Gastroesophageal sphincter (tissue), 4 donors: ENCODE data around the gene AK2. TPM values are rescaled to one million over a fixed set of nuclear protein-coding genes. Genes with fewer than 3 reads are reported as not detected.

Experiments
- ATAC-seq: fragments of 150-250 bp; one replicate; pipeline ENCODE4 v1.9.1; 2016; ENCODE audit warnings: mild to moderate bottlenecking, moderate library complexity
- H3K27ac ChIP-seq, 4 donors: fragments of 200-600 bp; sonication (generic) in 3 of 4; 1 replicate in 3 of 4; 2 replicates in 1 of 4; pipeline ENCODE4 v1.5.1; 2016 to 2019
- H3K27me3 ChIP-seq: fragments of 200-600 bp; sonication (generic); one replicate; pipeline ENCODE4 v1.5.1; 2019
- H3K36me3 ChIP-seq, 2 donors: fragments of 200-600 bp; sonication (generic); one replicate each; pipeline ENCODE4 v1.5.1; 2019; ENCODE audit warnings: control low read depth in 1 of 2
- H3K4me1 ChIP-seq, 3 donors: fragments of 200-600 bp; sonication (generic); 1 replicate in 2 of 3; 2 replicates in 1 of 3; pipeline ENCODE4 v1.5.1; 2016 to 2019; ENCODE audit warnings: control low read depth in 2 of 3
- H3K4me3 ChIP-seq, 2 donors: fragments of 200-600 bp; sonication (generic); one replicate each; pipeline ENCODE4 v1.5.1; 2019; ENCODE audit warnings: mild to moderate bottlenecking in 1 of 2, moderate library complexity in 1 of 2
- H3K9me3 ChIP-seq, 3 donors: fragments of 200-600 bp; sonication (generic); one replicate each; pipeline ENCODE4 v1.5.1; 2017 to 2019; ENCODE audit warnings: control low read depth in 2 of 3
- EP300 ChIP-seq: sonication (generic); formaldehyde crosslinking; IDR thresholded peaks from one replicate; pipeline ENCODE4 v1.6.1; 2017; ENCODE audit warnings: antibody characterized with exemption, mild to moderate bottlenecking
- POLR2A ChIP-seq, 2 donors: fragments of 450-650 bp; IDR thresholded peaks; one replicate each; pipeline ENCODE4 v1.6.1; 2017; ENCODE audit warnings: antibody characterized with exemption in 2 of 2, mild to moderate bottlenecking in 2 of 2, moderate library complexity in 1 of 2
- POLR2AphosphoS5 ChIP-seq: sonication (generic); formaldehyde crosslinking; IDR thresholded peaks from one replicate; pipeline ENCODE4 v1.6.1; 2017; ENCODE audit warnings: antibody characterized with exemption
- WGBS, 2 donors: methylation state at CpG; one replicate each; pipeline ENCODE4 v1.1.5; 2018; ENCODE audit warnings: low coverage in 1 of 2; 5-methylcytosine and 5-hydroxymethylcytosine counted together
- total RNA-seq, 4 donors: library from RNA; depleted of rRNA; stranded (reverse); fragments of >200 nt; gene quantifications; one replicate each; pipeline ENCODE4 v1.1.0, GENCODE V29; 2016
- TF ChIP-seq, protein P1 (sequence below), 4 experiments: fragments of 200-600 bp in 2 of 4; fragments of 450-650 bp in 2 of 4; sonication (generic) in 1 of 4; IDR thresholded peaks; one replicate each; pipeline ENCODE4 v1.5.1; 2017 to 2019; ENCODE audit warnings: antibody characterized with exemption in 4 of 4, mild to moderate bottlenecking in 2 of 4, moderate library complexity in 2 of 4

AK2 gene
- total RNA-seq, 4 donors from 2014 or later = 88.9 to 115 (median 97.1) TPM

DNA sequence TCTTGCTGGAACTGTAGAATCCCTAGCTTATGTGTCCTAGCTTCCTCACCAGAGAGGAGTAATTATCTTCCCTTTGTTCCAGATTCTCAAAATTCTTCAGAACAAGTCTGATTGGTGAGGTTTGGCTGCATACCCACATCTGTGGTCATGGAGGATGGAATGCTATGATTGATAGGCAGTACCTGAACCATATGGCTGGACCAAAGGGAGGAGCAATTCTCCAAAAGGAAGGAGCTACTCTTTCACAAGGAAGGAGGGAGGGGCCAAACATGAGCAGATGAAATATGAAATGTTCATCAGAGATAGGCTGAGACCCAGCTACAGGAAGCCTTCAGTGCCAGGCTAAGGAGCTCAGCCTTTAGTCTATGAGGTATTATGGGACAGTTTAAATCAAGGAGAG, 67.1 kb downstream of the AK2 start:
- ATAC-seq = no peak
- peaks cover 0 to 25% (median 4%) of the 10 kb centered on the region in 3 donors for H3K4me1 ChIP-seq

DNA sequence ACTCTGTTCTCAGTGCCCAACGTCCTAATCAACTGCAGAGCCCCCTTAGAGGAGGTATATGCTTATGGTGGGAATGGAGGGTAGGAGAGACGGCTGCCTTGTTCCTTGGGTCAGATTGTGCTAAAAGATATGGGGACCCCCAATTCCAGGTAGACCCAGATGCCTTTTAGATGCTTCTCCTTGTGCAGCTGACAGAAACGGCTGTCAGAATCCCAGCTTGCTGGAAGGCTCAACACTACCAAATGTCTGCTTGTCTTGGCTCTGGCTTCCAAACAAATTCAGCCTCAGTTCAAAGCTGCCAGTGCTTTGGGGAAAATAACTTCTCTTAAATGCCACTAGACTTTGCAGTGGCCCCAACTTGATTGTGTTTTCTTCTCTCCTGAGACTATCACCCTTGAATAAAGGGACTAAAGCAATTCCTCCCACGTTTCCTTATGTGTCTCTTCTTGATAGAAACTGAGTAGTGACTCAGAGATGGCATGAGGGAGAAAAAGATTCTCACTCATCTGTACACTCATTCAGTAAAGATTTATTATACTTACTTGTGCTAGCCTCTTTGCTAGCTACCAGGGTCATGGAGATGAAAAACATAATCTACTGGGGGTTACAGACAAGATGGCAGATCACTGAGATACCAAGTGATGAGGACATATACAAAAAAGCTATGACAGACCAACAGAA, 68.7 kb downstream of the AK2 start:
- TF ChIP-seq EP300 = no peak
- TF ChIP-seq POLR2A (IDR thresholded peaks at IDR 0.05) = no peak
- no peak for TF ChIP-seq POLR2AphosphoS5
- TF ChIP-seq, protein P1, sequence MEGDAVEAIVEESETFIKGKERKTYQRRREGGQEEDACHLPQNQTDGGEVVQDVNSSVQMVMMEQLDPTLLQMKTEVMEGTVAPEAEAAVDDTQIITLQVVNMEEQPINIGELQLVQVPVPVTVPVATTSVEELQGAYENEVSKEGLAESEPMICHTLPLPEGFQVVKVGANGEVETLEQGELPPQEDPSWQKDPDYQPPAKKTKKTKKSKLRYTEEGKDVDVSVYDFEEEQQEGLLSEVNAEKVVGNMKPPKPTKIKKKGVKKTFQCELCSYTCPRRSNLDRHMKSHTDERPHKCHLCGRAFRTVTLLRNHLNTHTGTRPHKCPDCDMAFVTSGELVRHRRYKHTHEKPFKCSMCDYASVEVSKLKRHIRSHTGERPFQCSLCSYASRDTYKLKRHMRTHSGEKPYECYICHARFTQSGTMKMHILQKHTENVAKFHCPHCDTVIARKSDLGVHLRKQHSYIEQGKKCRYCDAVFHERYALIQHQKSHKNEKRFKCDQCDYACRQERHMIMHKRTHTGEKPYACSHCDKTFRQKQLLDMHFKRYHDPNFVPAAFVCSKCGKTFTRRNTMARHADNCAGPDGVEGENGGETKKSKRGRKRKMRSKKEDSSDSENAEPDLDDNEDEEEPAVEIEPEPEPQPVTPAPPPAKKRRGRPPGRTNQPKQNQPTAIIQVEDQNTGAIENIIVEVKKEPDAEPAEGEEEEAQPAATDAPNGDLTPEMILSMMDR (IDR thresholded peaks at IDR 0.05) = no peak
- H3K9me3 ChIP-seq = no peaks in the 10 kb centered on the region
- no peaks in the 10 kb centered on the region for H3K27me3 ChIP-seq
- peaks cover 0 to 30% (median 6%) of the 10 kb centered on the region in 3 donors for H3K4me1 ChIP-seq
- no peak overlapping the region for H3K4me3 ChIP-seq
- WGBS, 2 donors = 14 to 30% methylated on average over 1 to 4 of the region's 4 CpGs
- H3K27ac ChIP-seq = peak overlapping the region in 1 of 4 donors; percentile 20
- no peaks in the 10 kb centered on the region for H3K36me3 ChIP-seq
- no peak for ATAC-seq

More for the DNA sequence above, 67.1 kb downstream of the AK2 start:
- no peak overlapping the region for H3K4me3 ChIP-seq
- TF ChIP-seq, protein P1 (IDR thresholded peaks at IDR 0.05) = no peak
- TF ChIP-seq EP300 = no peak
- no peak for TF ChIP-seq POLR2AphosphoS5
- TF ChIP-seq POLR2A (IDR thresholded peaks at IDR 0.05) = no peak
- H3K27ac ChIP-seq = no peak overlapping the region
- H3K9me3 ChIP-seq = no peaks in the 10 kb centered on the region
- no peaks in the 10 kb centered on the region for H3K27me3 ChIP-seq
- no peaks in the 10 kb centered on the region for H3K36me3 ChIP-seq

DNA sequence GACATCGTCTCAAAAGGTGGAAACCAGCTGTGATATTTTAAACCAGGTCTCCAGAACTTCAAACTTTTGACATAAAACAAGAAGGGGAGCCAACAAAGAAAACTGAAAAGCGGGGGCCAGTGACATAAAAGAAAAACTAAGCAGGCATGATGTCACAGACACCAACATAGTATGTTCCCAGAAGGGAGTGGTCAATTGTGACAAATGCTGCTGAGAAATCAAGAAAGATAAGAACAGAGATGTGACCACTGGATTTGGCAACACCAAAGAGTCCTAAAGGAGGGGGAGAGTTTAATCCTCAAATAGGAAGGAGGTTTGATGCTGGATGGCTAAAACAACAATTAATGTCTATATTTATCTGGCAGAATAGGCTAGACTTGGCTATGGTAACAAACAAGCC, 69.8 kb downstream of the AK2 start:
- ATAC-seq = no peak
- TF ChIP-seq, protein P1 (IDR thresholded peaks at IDR 0.05) = no peak
- TF ChIP-seq EP300 = no peak
- TF ChIP-seq POLR2AphosphoS5 = no peak
- no peak for TF ChIP-seq POLR2A (IDR thresholded peaks at IDR 0.05)
- 66 to 100% methylated on average over 1 to 2 of the region's 2 CpGs for WGBS, 2 donors
- peaks cover 0 to 34% (median 10%) of the 10 kb centered on the region in 3 donors for H3K4me1 ChIP-seq
- no peaks in the 10 kb centered on the region for H3K9me3 ChIP-seq
- H3K27ac ChIP-seq = no peak overlapping the region
- no peaks in the 10 kb centered on the region for H3K27me3 ChIP-seq
- no peaks in the 10 kb centered on the region for H3K36me3 ChIP-seq
- H3K4me3 ChIP-seq = no peak overlapping the region

DNA sequence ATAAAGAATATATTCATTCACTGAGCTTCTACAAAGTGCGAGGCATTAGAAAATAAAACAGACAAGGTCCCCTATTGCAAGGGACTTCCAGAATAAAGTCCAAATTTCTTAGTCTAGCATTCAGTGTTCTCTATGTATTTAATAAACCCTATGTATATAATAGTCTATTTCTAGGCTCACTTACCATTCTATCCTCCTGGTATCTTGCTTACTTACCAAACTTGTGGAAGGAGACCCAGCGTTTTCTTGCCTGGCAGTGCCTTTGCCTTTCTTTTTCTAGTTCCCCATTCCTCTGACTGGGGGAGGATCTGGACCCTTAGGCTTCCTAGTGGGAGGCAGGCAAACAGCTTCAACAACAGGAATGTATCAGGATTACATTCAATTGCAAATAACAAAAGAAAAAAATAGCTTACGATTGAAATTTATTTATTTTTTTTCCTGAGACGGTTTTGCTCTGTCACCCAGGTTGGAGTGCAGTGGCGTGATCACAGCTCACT, 71.4 kb downstream of the AK2 start:
- no peak for TF ChIP-seq EP300
- TF ChIP-seq, protein P1 (IDR thresholded peaks at IDR 0.05) = no peak
- no peak for TF ChIP-seq POLR2A (IDR thresholded peaks at IDR 0.05)
- no peak for TF ChIP-seq POLR2AphosphoS5
- 67 to 70% methylated on average over 5 of the region's 5 CpGs for WGBS, 2 donors

More for the DNA sequence above, 71.4 kb downstream of the AK2 start:
- Histone ChIP-seq H3K27me3 (no peaks in the 10 kb centered on the region), H3K4me1 (peaks cover 0 to 50% (median 13%) of the 10 kb centered on the region in 3 donors), H3K27ac (peak overlapping the region; percentile 93 to 98 (median 96)), H3K4me3 (peak overlapping the region; percentile 51 to 95), H3K36me3 (no peaks in the 10 kb centered on the region), H3K9me3 (no peaks in the 10 kb centered on the region)
- ATAC-seq = no peak
